ENCODE results near the gene AHRR.

AHRR gene

DNA sequence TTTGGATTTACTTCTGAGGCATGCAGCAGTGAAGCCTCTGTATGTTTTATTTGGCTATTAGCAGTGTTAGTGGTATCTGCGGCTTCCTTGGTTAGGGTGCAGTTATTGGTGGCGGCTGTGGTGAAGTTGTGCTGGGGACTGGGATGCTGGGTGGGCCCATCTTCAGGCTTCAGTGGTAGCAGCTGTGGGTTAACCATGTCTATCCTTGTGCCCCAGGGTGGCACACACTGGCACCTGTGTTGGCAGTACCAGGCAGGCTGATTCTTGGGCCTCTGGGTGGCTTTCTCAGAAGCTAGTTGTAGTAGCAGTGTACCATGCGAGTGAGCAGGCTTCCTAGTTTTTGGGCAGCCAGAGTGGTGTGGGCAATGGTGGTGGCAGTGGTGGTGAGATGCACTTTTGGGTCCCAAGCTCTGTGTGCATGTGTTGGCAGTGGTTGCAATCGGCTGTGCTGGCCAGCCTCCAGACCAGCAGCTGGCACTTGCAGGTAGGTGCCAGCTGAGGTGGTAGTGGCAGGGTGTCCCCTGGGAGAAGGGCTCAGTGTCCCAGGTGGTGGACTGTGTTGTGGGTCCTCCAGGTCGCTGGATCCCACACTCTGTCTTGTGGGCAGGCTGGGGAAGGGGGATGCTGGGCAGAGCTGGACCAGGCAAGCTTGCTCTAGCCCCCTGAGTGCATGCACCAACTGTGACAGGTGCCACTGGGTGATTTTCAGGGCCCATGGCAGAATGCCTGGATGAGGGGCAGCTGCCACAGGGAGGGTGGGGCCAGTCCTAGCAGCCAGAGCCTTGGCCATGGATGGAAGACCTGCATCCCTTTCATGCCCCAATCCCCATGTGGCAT, 13.6 kb downstream of the AHRR start:
- no peak overlapping the region for H3K27ac Mint-ChIP-seq
- H3K4me1 Mint-ChIP-seq, result peaks cover 22 to 49% of the 10 kb centered on the region in 2 donors
- no peak for DNase-seq
- peaks cover 9 to 25% of the 10 kb centered on the region in 2 donors for H3K27me3 Mint-ChIP-seq
- H3K9me3 Mint-ChIP-seq, result peaks cover 0 to 2% of the 10 kb centered on the region in 2 donors
- H3K4me3 Mint-ChIP-seq, result no peak overlapping the region
- no peak for ATAC-seq (replicated peaks)
- peaks cover 57 to 68% of the 10 kb centered on the region in 2 donors for H3K36me3 Mint-ChIP-seq

DNA sequence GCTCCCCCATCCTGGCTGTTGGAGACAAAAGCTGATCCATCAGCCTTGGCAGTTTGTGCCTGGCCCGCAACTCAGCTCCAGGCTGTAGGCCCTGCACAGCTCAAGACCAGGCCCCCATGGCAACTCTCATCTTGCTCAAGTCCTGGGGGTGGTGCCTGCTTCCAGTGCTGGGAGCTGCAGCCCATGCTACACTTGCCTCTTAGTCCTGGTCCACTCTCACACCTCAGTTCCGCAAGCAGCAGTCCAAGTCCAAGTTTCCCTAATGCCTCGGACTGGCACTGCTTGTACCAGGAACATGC, 14.2 kb downstream of the AHRR start:
- Mint-ChIP-seq H3K4me1 (peaks cover 21 to 43% of the 10 kb centered on the region in 2 donors), H3K4me3 (no peak overlapping the region), H3K9me3 (no peaks in the 10 kb centered on the region), H3K36me3 (peaks cover 54 to 65% of the 10 kb centered on the region in 2 donors), H3K27me3 (peaks cover 9 to 25% of the 10 kb centered on the region in 2 donors), H3K27ac (no peak overlapping the region)
- ATAC-seq (replicated peaks), result no peak
- DNase-seq, result no peak

DNA sequence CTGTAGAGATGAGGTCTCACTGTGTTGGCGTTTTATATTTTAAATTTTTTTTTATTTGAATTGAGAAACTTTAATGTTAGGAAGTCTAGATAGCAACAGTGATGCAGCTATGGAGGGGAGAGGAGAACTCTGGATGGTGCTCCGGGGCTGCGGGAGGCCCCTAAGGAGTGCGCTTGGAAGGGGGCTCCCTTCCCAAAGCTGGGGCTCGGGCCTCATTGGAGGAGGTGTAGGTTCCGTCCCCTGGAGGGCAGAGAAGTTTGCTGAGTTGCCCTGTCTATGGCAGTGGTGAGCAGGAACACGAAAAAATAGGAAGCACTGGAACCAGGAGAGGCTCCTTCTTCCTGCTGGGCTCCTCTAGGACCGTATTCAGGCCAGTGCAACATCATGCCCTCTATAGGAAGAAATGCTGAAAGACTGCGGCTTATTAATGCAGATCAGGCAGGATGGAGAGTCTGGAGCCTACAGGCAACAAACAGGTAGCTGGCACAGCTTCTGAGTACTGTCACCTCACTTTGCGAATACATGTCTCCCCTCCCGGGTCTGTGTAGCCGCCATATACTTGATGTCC, 16.1 kb downstream of the AHRR start:
- Mint-ChIP-seq H3K27ac (no peak overlapping the region), H3K27me3 (peaks cover 17 to 22% of the 10 kb centered on the region in 2 donors), H3K4me3 (no peak overlapping the region), H3K9me3 (peaks cover 0 to 2% of the 10 kb centered on the region in 2 donors), H3K4me1 (peaks cover 22 to 50% of the 10 kb centered on the region in 2 donors), H3K36me3 (peaks cover 53 to 68% of the 10 kb centered on the region in 2 donors)
- ATAC-seq (replicated peaks) (no peak), DNase-seq (no peak)

DNA sequence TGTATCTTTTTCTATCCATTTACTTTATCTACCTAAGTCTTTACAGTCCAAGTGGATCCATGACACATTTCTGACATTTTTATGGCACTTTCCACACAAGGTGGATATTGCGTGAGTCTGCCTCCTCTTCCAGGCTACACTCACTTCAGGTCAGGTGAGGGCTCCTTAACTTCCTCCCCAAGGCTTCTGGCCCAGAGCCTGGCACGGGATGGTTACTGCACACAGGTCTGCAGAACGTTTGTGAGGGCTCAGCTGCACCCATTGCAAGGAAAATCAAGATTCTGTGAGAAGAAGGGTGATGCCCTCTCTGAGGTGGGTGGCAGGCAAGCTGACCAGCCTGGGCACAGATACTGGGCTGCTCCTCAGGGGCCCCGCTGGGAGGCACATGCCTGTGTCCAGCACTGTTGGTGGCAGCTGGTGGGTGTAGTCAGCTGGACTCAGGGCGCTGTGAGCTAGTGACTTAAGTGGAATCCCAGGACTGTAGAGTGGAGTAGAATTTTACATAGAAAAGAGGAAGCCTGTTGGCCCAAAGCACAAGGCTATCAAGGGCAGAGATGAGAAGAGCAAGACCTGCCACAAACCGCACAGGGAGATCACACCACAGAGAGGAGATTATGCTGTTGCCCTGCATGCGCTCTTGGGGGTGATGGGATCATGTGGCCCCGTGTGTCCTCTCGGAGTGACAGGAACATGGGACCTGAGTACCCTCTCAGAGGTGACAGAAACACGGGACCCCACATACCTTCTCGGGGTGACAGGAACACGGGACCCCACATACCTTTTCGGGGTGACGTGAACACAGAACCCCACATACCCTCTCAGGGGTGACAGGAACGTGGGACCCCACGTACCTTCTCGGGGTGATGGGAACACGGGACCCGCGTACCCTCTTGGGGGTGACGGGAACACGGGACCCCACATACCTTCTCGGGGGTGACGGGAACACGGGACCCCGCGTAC, 21.3 kb downstream of the AHRR start:
- Mint-ChIP-seq H3K27me3 (peaks cover 30 to 41% of the 10 kb centered on the region in 2 donors), H3K9me3 (peaks cover 3 to 6% of the 10 kb centered on the region in 2 donors), H3K27ac (peak overlapping the region; percentile 56), H3K4me1 (peaks cover 28% of the 10 kb centered on the region in 2 donors), H3K4me3 (peak overlapping the region; percentile 68 to 81), H3K36me3 (peaks cover 46 to 77% of the 10 kb centered on the region in 2 donors)
- ATAC-seq (replicated peaks), result peak; percentile 45 to 51
- DNase-seq, result no peak

DNA sequence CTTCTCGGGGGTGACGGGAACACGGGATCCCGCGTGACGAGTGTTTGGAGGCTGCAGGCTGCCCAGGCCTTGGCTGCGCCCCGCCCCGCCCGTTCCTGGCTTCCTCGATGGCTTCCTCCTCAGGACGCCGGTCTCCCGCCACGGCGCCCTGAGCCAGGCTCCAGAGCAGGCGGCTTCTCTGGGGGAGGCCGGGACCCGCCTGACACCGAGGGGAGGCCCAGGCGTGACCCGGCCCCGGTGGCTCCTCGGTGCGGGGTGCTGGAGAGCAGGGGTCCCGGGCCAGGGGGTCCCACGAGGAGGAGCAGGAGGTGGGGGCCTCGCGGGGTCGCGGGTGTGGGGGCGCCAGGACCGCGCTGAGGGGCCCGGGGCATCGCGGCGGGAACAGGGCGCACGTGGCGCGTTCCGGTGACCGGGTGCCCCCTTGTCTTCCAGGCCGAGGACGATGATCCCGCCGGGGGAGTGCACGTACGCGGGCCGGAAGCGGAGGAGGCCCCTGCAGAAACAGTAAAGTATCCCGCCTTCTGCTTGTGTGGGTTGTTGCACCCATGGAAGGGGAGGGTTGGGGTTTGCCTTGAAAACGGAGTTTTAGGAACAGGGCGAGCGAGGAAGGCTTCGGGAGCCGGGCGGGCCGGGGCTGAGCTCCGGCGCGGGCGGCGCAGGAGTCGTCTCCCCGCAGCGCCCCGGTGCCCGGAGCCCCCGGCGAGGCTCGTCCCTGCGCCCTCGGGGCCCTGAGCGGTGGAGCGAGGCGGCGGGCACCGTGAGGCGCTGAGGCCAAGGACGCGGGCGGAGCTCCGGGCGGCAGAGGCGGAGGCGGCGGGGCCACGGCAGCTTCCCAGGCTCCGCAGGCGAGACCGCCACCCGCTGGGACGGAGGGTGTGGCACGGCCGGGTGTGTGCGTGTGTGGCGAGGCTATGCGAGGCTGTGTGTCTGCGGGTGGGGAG, 22.2 kb downstream of the AHRR start:
- Mint-ChIP-seq H3K27me3 (peaks cover 35 to 41% of the 10 kb centered on the region in 2 donors), H3K4me1 (peaks cover 28% of the 10 kb centered on the region in 2 donors), H3K4me3 (peak overlapping the region; percentile 81 to 82), H3K27ac (peak overlapping the region; percentile 82), H3K9me3 (peaks cover 3 to 6% of the 10 kb centered on the region in 2 donors), H3K36me3 (peaks cover 50 to 79% of the 10 kb centered on the region in 2 donors)
- ATAC-seq (replicated peaks), result peak; percentile 83 to 85
- no peak for DNase-seq

DNA sequence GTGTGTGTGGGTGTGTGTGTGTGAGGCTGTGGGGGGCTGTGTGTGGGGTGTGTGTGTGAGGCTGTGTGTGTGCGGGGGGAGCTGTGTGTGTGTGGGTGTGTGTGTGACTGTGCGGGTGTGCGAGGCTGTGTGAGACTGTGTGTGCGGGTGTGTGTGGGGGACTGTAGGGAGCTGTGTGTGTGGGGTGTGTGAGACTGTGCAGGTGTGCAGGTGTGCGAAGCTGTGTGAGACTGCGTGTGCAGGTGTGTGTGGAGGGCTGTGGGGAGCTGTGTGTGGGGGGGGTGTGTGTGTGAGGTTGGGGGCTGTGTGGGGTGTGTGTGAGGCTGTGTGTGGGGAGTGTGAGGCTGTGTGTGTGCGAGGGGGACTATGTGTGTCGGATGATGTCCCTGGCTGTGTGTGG, 23.2 kb downstream of the AHRR start:
- Mint-ChIP-seq H3K4me1 (peaks cover 28% of the 10 kb centered on the region in 2 donors), H3K27ac (peak overlapping the region; percentile 61), H3K27me3 (peaks cover 39 to 41% of the 10 kb centered on the region in 2 donors), H3K9me3 (peaks cover 3 to 6% of the 10 kb centered on the region in 2 donors), H3K36me3 (peaks cover 53 to 81% of the 10 kb centered on the region in 2 donors), H3K4me3 (peak overlapping the region; percentile 10 to 51)
- ATAC-seq (replicated peaks) (no peak), DNase-seq (no peak)

DNA sequence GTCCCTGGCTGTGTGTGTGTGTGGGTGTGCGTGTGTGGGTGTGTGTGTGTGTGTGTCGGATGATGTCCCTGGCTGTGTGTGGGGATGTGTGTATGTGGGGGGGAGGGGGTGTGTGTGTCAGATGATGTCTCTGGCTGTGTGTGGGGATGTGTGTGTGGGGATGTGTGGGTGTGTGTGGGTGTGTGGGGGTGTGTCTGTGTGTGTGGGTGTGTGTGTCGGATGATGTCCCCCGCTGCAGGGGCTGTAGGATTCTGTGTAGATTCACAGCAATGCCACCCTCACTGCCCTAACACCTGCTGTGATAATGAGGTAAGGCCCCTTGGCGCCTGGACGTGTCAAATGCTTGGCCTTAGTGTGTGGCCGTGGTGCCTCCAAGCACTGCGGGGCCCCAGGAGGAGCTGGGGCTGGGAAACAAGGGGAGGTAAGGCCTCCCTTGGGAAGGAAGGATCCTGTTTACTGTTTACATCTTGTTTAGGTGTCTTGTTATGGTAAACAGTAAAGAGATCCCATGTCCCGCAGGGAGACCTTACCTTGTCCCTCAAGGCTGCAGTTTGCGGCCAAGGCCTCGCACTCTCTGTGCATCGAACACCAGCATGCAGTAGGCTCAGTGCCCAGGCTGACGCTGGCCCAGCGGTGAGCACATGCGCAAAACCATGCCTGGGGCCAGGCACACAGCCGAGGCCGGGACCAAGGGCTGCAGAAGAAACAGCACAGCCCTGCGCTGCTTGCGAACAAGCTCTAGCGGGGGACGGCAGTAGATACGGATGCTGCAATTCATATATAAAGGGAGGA, 24.1 kb downstream of the AHRR start:
- ATAC-seq (replicated peaks), result no peak
- Mint-ChIP-seq H3K9me3 (peaks cover 5 to 6% of the 10 kb centered on the region in 2 donors), H3K36me3 (peaks cover 54 to 83% of the 10 kb centered on the region in 2 donors), H3K4me3 (peak overlapping the region in 1 of 2 donors; percentile 1), H3K27me3 (peaks cover 45 to 46% of the 10 kb centered on the region in 2 donors), H3K27ac (no peak overlapping the region), H3K4me1 (peaks cover 26 to 28% of the 10 kb centered on the region in 2 donors)
- DNase-seq, result no peak

DNA sequence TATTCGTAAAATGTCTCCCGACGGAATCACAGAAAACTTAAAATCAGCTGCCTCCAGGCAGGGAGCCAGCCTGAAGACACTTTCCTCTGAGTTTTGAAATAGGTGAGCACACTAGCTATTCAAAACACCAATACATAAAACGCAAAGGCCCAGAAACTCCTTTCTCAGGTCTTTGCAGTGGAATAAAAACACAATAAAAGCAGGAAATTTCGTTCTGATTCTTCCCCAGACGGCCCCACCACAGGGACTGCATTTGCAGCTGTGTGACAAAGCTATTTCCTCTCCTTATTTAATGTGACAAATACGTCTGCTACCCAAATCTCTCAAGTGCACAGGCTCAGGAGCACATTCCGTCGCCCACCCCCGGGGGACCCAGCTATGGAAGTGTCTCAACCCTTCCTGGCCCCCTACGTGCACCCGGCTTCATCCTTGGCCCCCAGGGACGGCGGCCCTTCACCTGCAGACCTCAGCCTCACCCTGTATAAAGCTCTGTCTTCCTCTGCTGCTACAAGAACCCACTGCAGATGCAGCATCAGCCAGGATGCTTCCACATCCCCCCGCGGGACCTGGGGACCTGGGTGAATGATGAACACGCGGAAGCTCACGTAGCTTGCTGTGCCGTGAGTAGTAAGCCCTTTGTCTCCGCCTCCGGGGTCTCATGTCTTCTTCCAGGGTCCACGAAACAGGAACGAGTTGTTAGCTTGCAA, 24.9 kb downstream of the AHRR start:
- peaks cover 22 to 26% of the 10 kb centered on the region in 2 donors for H3K4me1 Mint-ChIP-seq
- no peak overlapping the region for H3K4me3 Mint-ChIP-seq
- DNase-seq, result no peak
- H3K36me3 Mint-ChIP-seq, result peaks cover 57 to 84% of the 10 kb centered on the region in 2 donors
- peaks cover 41 to 47% of the 10 kb centered on the region in 2 donors for H3K27me3 Mint-ChIP-seq
- H3K9me3 Mint-ChIP-seq, result peaks cover 5 to 6% of the 10 kb centered on the region in 2 donors
- ATAC-seq (replicated peaks), result no peak
- peak overlapping the region; percentile 85 for H3K27ac Mint-ChIP-seq

DNA sequence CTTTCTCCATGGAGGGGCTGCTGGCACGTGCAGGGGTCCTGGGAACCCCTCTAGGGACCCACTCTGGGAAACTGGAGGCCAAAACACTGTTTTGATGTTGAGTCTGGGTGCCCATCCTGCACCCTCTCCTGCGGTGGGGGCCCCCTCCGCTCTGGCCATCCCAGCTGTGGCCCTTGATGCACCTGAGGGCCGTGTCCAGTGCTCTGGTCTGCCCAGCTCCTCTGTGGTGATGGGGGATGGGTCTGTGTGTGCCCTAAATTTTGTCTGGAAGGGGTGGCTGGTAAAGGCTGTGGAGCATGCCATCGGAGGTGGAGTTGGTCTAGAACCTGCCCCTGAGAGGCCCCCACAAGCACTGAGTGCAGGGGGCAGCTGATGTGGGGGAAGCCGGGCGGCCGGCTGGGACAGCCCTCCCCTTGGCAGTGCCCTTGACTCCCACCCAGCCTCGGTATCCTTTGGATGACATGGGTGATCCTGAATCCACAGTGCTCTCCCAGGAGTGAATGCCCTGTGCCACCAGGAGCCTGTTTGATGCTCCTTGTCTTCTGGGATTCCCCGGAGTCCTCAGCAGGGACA, 26.3 kb downstream of the AHRR start:
- H3K4me1 Mint-ChIP-seq, result peaks cover 12 to 21% of the 10 kb centered on the region in 2 donors
- H3K9me3 Mint-ChIP-seq, result peaks cover 3 to 4% of the 10 kb centered on the region in 2 donors
- no peak overlapping the region for H3K27ac Mint-ChIP-seq
- no peak for DNase-seq
- H3K4me3 Mint-ChIP-seq, result no peak overlapping the region
- peaks cover 52 to 85% of the 10 kb centered on the region in 2 donors for H3K36me3 Mint-ChIP-seq
- no peak for ATAC-seq (replicated peaks)
- peaks cover 37 to 42% of the 10 kb centered on the region in 2 donors for H3K27me3 Mint-ChIP-seq

DNA sequence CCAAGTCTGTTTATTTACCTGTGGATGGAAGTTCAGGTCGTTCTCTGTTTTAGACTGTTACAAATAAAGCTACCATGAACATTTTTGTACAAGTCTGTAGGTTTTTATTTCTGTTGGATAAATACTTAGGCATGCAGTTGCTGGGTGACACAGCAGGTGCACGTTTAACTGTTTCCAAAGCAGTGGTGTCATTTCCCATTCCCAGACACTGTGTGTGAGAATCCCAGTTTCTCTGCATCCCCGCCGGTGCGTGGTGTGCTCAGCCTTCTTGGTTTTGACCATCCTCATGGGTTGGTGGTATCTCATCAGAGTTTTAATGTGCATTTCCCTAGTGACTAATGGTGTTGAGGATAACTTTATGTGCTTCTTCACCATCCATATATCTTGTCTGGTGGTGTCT, 27.2 kb downstream of the AHRR start:
- H3K9me3 Mint-ChIP-seq, result peaks cover 0 to 2% of the 10 kb centered on the region in 2 donors
- no peak overlapping the region for H3K4me3 Mint-ChIP-seq
- peaks cover 33 to 35% of the 10 kb centered on the region in 2 donors for H3K27me3 Mint-ChIP-seq
- peaks cover 8 to 18% of the 10 kb centered on the region in 2 donors for H3K4me1 Mint-ChIP-seq
- H3K27ac Mint-ChIP-seq, result no peak overlapping the region
- peaks cover 51 to 86% of the 10 kb centered on the region in 2 donors for H3K36me3 Mint-ChIP-seq
- DNase-seq (no peak), ATAC-seq (replicated peaks) (no peak)

DNA sequence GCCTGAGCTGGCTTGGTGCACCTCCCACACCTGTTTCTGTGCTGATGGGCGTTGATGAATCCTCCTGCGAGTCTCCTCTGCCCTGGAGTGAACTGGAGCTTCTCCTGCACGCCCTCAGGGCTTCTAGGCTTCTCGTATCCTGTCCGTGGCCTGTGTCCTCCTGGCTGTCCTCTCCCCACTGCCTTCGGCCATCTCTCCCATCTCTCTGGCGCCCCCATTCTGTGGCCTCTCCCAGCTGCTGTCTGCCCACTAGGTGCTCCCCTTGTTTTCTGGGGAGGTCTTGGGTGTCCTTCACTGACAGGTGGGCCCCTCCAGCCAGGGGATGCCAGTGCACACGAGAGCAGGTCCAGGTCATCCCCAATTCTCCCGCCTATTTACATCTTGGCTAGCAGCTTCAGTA, 28.8 kb downstream of the AHRR start:
- Mint-ChIP-seq H3K4me3 (no peak overlapping the region), H3K4me1 (peaks cover 11 to 16% of the 10 kb centered on the region in 2 donors), H3K27me3 (peaks cover 22 to 26% of the 10 kb centered on the region in 2 donors), H3K36me3 (peaks cover 59 to 87% of the 10 kb centered on the region in 2 donors), H3K27ac (no peak overlapping the region), H3K9me3 (peaks cover 0 to 2% of the 10 kb centered on the region in 2 donors)
- DNase-seq (no peak), ATAC-seq (replicated peaks) (no peak)

Data from stimulated activated naive B cell treated with anti-CD40 and anti-IgM and Interleukin-4, amounts not matched to agents 10 μg/mL and 1 μg/mL and 100 μg/mL, for 72 hours (primary cell).